HG03135 (cell line): ENCODE data around the gene C9orf72.
A peak's percentile ranks its signal among the peaks of the same experiment; 100 is the strongest.

Source experiments
- ATAC-seq: cut with Tn5 transposase; IDR thresholded peaks from one replicate; pipeline ENCODE4 v1.9.1; 2021; ENCODE audit warnings: mild to moderate bottlenecking, moderate library complexity; ENCODE audit not compliant: unreplicated experiment

Gene C9orf72

DNA sequence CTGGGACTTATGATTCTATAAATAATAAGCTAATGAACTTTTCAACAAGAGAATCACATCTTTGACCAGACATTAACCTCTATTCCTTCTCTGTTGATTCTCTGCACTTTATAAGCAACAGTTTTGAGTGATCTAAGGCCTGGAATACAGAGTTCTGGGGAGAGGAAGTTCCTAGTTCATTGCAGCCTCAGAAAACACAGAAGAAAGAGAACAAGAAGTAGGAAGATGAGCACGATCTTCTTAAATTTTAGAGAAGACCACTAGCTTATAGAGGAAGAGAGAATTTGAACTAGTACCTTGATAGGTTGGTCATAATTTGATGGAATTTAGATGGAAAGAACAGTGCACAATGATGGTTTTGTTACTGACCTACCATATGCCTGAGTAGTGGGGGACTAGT lies 8.5 kb upstream of the C9orf72 start:
- no peak for ATAC-seq

DNA sequence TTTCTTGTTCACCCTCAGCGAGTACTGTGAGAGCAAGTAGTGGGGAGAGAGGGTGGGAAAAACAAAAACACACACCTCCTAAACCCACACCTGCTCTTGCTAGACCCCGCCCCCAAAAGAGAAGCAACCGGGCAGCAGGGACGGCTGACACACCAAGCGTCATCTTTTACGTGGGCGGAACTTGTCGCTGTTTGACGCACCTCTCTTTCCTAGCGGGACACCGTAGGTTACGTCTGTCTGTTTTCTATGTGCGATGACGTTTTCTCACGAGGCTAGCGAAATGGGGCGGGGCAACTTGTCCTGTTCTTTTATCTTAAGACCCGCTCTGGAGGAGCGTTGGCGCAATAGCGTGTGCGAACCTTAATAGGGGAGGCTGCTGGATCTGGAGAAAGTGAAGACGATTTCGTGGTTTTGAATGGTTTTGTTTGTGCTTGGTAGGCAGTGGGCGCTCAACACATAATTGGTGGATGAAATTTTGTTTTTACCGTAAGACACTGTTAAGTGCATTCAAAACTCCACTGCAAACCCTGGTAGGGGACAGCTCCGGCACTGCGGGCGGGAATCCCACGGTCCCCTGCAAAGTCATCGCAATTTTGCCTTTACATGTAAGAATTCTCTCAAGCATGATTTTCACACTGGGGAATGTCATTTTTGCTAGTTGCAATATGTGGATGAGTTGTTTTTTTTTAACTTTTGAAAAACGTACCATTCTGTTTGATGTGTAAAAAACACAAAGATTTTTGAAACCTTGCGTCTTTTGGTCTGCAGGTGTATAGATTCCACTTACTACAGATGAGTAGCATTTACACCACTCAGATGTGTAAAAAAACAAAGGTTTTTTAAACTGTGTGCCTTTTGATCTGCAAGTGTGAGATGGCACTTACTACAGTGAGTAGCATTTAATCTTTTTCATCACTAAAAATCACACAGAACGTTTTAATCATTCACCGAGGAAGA lies 631 bp upstream of the C9orf72 start:
- ATAC-seq, result peak; percentile 89

DNA sequence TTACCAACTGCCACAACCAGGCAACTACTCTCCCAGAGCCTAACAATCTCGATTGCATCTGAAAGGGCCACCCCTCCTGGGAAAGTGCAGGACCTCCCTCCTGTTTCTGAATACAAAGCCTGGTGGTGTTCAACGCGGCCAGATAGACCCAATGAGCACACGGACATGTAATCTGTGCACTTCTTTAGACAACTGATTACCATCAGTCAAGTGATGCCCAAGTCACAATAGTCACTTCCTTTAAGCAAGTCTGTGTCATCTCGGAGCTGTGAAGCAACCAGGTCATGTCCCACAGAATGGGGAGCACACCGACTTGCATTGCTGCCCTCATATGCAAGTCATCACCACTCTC lies 739 bp downstream of the C9orf72 start:
- ATAC-seq, result peak; percentile 37

DNA sequence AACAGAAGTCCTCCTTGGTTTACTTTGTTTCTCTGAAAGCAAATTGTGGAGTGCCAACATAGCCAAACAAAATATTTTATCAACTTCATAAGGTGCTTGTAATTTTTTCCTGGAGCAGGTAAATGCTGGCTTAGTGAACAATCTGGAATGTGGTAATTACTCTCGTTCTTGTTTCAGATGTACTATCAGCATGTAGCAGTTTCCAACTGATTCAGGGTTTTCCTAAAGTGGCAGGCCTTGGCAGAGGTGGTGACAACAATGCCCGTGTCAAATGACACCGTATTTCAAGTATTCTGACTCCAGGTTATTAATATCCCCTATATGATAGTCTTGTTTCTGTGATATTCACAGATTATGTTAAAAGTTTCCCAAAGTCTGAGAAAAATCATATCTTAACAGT lies 1.2 kb downstream of the C9orf72 start:
- no peak for ATAC-seq

DNA sequence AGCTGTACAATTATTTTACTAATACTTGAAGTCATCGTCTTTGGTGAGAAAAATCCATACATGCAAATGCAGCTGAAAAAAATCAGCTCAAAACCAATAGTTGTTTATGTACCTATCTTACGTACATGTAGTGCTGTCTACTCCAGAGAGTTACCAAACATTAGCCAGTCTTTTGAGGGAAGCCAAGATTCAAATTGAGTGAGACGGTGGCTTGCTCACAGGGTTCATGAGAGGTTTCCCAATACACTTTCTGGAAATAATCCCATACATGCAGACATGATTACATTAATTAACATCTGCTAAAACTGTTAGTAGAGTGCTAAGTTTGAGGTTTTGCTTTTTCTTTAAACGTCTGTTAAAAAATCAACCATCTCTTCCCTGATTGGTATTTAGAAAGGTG lies 2.3 kb downstream of the C9orf72 start:
- no peak for ATAC-seq

DNA sequence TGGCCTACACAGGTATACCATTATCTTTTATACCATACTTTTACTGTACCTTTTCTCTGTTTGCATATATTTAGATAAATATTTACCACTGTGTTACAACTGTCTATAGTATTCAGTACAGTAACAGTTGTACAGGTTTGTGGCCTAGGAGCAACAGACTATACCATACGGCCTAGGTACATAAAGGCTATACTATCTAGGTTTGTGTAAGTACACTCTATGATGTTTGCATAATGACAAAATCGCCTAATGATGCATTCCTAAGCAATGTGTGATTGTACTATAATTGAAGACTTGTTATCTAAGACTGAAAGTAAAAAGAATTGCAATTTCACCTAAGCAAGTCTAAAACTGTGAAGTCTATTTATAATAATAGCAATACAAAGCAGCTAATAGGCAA lies 3.9 kb downstream of the C9orf72 start:
- no peak for ATAC-seq

DNA sequence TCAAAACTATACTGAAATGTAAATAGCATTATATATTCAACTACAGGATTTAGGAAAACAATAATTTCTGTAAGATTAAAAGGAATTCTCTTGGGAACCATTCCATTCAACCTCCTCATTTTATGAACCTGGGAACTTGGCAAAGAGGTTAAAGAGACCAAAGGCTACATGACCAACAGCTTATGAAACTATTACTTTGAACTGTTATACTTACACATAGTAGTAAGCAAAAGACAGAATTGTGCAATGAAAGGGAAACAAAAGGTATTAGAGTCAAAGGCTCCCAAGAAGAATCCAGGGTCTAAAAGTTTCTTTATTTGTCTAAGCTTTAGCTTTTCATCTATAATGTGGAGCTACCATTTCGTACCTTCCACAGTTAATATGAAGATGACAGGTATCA lies 7.2 kb downstream of the C9orf72 start:
- no peak for ATAC-seq

DNA sequence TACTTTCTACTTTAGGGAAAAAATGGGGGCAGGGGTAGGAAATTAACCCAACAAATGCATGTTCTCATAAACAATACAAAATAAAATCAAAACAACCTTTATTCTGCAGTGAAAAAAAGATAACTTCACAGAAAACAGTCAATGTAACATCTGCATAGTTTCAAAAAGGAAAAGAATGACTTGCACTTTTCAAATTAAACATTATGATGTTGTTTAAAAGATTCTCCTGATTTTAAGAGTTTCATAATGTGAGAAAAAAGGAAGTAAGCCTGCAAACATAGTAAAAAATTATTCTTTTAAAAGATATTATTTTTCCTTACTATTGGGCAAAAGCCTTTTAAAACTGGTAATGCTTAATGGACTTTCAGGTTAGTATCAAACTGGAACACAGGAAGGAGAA lies 7.6 kb downstream of the C9orf72 start:
- no peak for ATAC-seq

DNA sequence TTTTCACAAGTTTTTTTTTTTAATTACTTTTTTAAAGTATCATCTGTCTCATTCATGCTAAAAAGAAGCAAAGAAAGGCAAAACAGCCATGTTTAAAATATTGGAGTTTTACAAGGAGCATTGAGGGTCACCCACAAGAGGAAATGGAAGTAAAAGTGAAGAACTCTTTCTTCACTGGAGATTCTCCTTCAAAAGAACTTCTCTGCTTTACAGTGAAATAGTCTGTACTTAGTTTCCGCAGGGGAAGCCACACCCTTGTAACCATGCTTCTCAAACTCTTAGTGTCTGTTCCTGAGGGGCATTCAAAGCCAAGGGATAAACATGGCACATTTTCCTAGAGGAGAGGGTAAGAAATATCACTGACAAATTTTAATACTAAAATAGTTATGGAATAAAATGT lies 8.6 kb downstream of the C9orf72 start:
- no peak for ATAC-seq

DNA sequence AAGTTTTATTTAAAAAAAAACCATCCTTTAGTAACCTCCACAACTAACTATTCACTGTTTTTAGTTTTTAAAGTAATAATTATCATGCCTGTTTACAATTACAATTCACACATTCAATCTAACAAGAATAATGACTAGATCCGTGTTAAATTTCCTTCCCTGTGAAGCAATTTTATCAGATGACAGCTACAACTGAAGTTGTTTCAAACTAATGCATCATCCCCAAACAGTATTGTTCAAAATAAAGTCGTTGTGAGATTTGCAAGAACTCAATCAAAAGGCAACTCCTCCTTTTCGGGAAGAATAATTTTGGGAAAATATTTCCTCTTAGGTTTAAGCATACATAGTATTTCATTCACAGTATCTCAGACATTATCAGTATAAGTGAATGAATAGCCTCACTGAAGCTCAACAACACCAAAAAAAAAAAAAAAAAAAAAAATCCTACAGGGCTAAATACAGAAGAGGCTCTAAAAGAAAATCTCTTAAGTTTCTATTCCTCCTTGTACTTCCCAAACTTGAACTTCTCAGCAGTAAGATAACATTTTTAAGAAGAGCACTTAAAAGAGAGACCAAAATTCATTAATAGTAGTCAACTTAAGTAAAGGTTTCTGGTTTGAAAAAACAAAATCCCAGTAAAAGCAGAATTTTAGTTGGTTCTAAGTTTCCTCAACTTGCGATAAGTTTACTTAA lies 9.4 kb downstream of the C9orf72 start:
- no peak for ATAC-seq

DNA sequence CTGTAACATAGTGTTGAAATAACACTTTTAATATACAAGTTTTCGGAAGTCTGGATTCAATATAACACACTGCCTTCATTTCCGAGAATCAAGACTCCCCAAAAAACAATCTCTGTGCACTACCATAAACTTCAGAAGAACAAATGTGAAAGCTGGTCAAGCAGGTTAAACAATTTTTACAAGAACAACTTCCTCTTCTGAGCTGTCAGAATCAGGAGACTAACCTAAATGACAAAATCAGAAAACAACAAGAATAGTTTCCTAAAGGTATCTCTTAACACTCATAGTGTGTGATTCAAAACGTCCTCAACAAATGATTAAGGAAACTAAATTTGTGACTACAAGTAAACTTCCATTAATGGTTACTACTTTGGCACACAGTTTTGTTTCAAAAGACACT lies 11.6 kb downstream of the C9orf72 start:
- no peak for ATAC-seq

DNA sequence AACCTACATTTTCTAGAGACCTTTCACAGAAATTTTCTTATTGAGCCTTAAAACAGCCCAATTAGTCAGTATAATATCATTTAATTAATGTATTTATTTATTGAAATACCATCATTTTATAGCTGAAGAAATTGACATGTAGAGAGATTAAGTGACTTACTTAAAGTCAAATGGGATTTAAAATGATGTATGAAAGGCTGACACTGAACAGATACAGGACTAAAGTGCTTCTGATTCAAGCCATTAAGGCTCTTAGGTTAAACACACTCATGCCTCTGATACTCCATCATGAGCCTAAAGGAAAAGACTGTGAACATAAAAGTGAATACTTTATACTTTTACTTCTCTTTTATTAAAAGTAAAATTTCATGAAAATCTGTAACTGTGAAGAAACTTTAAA lies 12.8 kb downstream of the C9orf72 start:
- no peak for ATAC-seq

DNA sequence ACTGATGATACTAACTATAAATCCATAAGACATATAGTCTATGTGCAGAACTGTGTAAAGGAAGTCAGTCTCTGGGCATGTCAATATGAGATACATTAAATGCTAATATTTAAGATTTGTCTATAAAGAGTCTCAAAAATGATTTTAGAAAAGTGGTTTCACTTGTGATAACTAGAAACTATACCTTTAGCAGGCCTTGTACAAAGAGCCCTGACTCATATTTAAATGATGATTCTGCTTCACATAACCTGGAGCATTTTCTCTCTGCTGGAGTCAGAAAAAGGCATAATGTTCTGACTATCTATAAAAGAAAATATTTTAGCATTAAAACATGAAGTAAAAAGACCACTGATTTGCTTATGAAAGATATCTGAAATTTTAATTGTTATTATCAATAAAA lies 15.0 kb downstream of the C9orf72 start:
- ATAC-seq, result no peak

DNA sequence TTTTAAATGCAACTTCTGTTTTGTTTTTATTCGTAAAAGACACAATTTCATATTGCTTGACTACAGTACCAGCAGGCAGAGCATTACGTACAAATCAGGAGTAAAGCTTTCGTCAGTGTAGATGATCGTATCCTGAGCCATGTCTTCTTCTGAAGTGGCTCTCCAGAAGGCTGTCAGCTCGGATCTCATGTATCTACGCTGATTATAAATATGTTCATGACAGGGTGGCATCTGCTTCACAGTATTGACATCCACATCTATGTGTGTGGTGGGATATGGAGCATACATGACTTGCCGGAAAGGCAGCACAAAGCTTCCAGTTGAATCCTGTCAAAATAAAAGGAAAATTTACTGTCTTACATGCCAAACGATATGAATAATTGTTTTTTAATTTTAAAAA lies 16.8 kb downstream of the C9orf72 start:
- ATAC-seq, result no peak

DNA sequence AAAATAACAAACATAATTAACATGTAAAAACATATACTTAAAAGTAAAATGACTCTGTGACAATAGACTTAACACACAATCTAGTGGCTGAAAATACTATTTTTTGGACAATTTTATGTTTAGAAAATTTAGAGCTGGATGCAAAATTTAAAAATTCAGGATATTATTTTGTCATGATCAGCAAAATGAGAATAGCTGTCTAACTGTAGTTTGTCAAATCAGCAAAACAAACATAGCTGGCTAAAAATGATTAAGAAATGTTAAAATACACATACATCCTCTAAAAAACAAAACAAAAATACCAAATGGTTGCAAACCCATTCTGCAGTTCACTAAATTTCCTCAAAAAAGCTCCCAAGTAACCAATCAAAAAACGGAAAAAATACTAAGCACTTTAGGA lies 18.6 kb downstream of the C9orf72 start:
- ATAC-seq, result no peak

DNA sequence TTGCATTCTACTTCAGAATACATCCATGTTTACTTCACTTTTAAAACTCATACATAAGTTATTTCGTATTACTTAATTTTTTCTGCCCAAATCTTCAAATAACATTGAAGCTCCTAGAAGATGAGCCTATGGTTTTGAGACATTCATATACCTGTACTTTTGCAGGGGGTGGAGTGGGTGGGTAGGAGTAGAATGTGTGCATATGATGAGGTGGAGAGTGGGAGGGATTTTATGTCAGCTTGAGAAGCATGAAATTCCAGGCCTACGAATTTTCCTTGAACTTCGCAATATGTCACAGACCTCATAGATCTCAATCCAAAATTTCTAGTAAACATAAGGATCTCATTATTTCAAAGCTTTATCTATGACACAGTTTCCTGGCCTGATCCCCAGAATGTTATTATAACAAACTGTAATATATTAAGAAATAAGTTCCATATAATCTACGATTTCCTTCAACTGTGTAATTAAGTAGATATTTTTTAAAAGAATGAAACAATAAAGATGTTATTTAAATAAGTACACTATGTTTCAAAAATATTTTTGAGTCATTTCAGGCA lies 24.0 kb downstream of the C9orf72 start:
- ATAC-seq, result no peak

DNA sequence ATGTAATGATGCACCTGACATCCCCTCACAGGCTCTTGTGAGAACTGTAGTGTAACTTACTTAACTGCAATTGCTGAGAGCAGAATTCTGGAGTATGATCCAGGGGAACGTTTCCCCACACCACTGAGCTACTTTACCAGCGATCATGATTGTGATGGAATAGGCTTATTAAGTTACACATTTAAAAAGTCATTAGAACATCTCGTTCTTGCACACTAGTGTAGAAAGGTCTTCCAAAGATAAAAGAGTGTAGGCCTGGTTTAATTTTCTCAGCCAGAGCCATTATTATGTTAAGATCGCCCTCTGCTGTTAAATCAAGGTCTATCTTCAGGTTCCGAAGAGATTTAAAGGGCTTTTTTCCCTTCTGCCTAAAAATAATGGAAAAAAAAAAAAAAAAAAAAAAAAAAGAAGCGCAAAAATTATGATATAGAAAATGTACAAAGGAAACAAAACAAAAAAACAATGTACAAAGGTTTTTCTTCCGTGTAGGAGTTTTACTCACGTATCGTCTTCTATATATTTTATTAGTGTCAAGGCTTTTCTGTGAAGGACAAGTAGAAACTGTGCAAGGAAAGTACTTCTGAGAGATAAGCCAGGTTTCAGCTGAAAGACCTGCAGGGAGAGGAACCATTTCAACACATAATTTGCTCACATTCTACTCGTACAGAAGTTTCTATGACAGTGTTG lies 25.1 kb downstream of the C9orf72 start:
- ATAC-seq, result no peak

DNA sequence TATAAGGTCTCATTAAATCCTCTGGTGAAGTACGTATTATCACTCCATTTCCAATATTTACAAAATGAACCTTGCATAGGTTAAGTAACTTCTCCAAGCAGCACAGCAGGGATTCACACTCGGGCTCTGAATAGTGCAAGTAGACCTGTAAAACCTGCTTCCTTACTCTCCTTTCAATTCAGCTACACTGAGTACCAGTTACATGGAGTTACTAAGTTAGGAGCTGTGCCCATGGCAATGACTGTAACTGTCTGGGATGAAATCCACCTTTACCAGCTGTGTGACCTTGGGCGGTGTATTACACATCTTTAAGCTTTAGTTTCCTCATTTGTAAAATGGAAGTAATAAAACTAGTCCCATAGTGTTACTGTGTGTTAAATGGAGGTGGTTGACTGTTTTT lies 27.8 kb downstream of the C9orf72 start:
- no peak for ATAC-seq

DNA sequence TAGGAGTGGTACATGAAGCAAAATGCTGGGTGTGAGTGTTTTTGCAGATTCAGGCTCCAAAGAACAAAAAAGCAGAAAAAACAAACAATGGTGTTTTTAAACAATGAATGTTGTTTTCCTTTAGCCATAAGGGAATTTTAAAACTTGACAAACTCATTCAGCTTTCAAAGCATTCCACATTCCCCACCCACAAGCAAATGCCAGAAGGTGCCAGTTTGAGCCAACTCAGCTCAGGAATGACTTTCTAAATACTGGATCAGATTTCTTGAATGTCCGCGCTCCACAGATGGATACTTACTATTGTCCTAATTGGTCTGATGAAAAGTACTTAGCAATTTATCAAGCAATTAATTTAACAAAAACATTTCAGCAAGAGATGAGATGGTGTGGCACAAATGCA lies 30.8 kb downstream of the C9orf72 start:
- no peak for ATAC-seq

DNA sequence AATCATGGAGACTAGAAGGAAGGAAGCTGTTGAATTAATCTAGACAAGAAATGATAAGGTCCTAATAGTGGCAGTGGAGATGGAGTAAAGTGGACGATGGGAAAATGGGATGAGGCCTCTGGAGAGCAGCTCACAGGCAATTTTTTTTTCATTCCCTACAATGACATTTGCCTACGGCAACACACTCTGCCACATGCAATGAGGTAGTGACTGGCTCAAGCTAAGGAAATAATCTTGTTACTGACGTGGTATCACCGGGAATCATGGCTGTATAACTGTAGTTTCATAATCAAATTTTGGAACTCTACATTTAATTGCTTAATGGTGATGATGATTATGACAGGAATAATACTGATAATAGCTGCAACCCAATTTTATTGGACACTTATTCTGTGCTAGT lies 31.5 kb downstream of the C9orf72 start:
- no peak for ATAC-seq

DNA sequence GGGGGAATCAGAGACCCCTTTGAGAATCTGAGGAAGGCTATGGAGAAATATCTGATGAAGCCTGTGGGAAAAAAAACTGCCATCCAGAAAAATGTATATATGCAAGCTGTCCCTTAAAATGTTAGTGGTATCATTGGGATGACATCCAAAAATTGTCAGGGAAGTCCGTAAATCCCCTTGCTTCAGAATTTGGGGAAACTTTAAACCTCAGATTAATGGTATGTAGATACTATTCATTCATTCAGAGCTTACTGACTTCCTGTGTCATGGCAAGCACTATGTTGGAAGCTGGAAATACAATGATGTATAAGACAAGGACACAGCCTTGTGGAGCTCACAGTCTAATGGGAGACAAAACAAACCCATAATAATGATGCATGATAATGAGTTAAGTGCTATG lies 32.8 kb downstream of the C9orf72 start:
- no peak for ATAC-seq
